ENCODE measurements around the gene RNF222. TPM values are rescaled to one million over a fixed set of nuclear protein-coding genes. Genes with fewer than 3 reads are reported as not detected.

RNF222 gene
- not detected for total RNA-seq

GRCh38 chr17:8397636-8398035, at the start of gene RNF222:
RNF222 (minus strand) TSS chr17:8397827; CDS start chr17:8393461, 4,366 bp downstream.

DNA sequence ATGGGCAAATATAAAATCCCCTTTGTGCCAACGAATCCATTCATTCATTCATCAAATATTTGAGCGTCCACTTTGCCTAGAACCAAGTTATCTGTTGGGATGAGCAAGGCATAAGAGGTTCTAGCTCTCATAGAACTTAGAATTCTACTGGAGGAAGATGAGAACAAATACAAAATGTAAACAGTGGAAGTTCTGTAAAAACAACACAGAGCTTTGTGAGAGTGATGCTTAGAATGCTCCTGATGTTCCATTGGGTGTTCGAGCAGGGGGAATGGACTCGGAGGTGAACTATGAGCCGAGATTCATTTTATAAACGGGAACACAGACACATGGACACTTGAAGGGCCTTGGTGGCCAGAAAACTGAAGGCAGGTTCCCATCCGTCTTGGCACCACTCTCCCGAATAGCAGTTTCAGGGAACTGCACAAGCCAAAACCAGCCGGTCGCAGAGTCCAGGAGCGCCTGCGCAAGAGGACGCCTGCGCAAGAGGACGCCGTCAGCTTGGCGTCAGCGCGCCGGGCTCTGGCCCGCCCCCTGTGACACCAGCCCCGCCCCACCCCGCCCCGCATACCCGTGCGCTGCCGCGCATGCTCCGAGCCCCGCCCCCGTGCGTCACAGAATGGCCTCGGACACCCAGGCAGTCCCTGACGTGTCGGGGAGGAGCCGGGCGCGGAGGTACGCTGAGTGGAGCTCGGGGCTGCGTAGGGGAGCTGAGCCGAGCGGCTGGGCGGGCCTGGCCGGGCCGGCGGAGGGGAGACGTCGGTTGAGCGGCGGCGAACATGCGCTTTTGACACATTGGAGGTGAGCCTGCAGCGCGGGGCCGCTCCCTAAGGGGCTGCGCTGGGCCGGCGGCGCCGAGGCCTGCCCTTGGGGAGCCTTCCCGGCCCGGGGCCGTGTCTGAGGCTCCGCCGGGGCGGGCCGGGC, 37.9 kb upstream of the RNF222 start, which contains the start of gene NDEL1:
Gene NDEL1 (plus strand): TSS at position 640 of the 924 bp plus-strand sequence. CDS start 8,388 bp downstream, outside the sequence.

GRCh38 chr17:8383143-8383822, 14.3 kb downstream of the RNF222 start, which contains the start of gene RPL26:
RPL26 (minus strand) TSS chr17:8383193; CDS start chr17:8382310, 883 bp downstream.

GRCh38 chr17:8376271-8377067, 21.2 kb downstream of the RNF222 start, which contains the start of gene KRABD2:
KRABD2 (minus strand) TSS chr17:8376704.

Other genes starting within 250 kb of the RNF222 start
- 75.9 TPM for gene PER1, start 245.4 kb downstream of the RNF222 start, total RNA-seq
- gene VAMP2, start 234.9 kb downstream of the RNF222 start, total RNA-seq: 47.6 TPM
- 34.0 TPM for gene TMEM107, start 221.4 kb downstream of the RNF222 start, total RNA-seq
- 8.2 TPM for gene BORCS6, start 207.6 kb downstream of the RNF222 start, total RNA-seq
- 16.6 TPM for gene AURKB, start 187.3 kb downstream of the RNF222 start, total RNA-seq
- gene CTC1, start 149.8 kb downstream of the RNF222 start, total RNA-seq: 30.5 TPM
- gene PFAS, start 148.5 kb downstream of the RNF222 start, total RNA-seq: 26.1 TPM
- 12.0 TPM for gene RANGRF, start 109.2 kb downstream of the RNF222 start, total RNA-seq
- 1.0 TPM for gene SLC25A35, start 102.4 kb downstream of the RNF222 start, total RNA-seq
- 7.3 TPM for gene ARHGEF15, start 87.6 kb downstream of the RNF222 start, total RNA-seq
- gene ODF4, start 58.0 kb downstream of the RNF222 start, total RNA-seq: not detected
- gene RPL26, start 14.6 kb downstream of the RNF222 start, total RNA-seq: 2,784 TPM
- gene NDEL1, start 38.1 kb upstream of the RNF222 start, total RNA-seq: 60.3 TPM
- gene MYH10, start 232.9 kb upstream of the RNF222 start, total RNA-seq: 188 TPM

All from camera-type eye (tissue), 1 donor.